Fibroblast of skin of back (primary cell): ENCODE results near the gene CHD9. TPM values are rescaled to one million over a fixed set of nuclear protein-coding genes. Genes with fewer than 3 reads are reported as not detected.

ENCODE experiments used
- DNase-seq: peaks from one replicate; pipeline ENCODE4 v3.0.0-alpha.2; 2013
- polyA plus RNA-seq, 2 experiments: library from polyadenylated mRNA; unstranded; fragments of 120-200 nt; gene quantifications; one replicate each; pipeline ENCODE4 v1.2.1, GENCODE V29; 2013; ENCODE audit not compliant: insufficient read length in 2 of 2

Gene CHD9, protein sequence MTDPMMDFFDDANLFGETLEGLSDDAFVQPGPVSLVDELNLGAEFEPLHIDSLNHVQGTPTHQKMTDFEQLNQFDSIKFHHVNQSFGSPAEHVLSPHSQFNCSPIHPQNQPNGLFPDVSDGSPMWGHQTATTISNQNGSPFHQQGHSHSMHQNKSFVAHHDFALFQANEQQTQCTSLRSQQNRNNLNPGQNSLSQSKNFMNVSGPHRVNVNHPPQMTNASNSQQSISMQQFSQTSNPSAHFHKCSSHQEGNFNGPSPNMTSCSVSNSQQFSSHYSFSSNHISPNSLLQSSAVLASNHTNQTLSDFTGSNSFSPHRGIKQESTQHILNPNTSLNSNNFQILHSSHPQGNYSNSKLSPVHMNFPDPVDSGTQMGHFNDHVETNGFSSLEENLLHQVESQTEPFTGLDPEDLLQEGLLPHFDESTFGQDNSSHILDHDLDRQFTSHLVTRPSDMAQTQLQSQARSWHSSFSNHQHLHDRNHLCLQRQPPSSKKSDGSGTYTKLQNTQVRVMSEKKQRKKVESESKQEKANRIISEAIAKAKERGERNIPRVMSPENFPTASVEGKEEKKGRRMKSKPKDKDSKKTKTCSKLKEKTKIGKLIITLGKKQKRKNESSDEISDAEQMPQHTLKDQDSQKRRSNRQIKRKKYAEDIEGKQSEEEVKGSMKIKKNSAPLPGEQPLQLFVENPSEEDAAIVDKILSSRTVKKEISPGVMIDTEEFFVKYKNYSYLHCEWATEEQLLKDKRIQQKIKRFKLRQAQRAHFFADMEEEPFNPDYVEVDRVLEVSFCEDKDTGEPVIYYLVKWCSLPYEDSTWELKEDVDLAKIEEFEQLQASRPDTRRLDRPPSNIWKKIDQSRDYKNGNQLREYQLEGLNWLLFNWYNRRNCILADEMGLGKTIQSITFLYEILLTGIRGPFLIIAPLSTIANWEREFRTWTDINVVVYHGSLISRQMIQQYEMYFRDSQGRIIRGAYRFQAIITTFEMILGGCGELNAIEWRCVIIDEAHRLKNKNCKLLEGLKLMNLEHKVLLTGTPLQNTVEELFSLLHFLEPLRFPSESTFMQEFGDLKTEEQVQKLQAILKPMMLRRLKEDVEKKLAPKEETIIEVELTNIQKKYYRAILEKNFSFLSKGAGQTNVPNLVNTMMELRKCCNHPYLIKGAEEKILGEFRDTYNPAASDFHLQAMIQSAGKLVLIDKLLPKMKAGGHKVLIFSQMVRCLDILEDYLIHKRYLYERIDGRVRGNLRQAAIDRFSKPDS (N-terminal part only)
- 12.6 TPM for polyA plus RNA-seq (2013, experiment 1 of 2; ENCODE audit: insufficient read length)
- polyA plus RNA-seq (2013, experiment 2 of 2; ENCODE audit: insufficient read length), result 14.7 TPM

DNA sequence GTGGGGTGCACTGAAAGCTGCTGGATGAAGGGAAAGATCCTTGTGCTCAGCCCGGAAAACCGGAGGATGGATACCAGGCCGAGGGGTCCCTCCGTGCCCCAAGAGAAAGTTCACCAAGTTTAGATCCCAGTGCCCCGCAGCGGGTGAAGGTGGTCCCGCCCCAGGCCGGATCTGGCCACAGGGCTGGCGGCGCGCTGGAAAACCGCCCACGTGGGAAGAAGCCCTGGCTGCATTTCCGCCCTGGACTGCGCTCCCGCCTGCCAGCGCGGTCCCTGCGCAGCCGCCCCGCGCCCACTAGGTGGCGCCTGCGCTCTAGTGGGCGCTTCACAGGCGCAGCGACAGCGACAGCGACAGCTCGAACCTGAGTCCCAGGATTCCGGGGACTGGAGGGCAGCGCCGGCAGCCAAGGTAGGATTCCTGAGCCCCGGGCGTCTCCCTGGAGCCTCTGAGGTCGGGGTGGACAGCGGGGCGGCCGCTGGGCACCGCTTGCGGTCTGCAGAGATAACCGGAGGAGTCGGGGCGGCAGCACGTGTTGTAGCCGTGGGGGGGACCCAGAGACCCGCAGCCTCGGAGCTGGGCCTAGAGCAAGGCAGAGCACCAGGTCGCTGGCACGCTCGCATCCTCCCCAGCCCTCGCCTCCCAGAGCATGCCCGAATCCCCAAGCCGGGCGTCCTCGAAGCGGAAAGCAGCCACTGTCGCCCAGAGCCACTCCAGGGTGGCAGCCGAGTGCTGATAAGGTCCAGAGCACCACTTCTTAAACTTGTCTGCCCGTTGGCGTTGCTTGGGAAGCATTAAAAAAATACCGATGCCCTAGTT, at the start of gene CHD9:
Gene CHD9, plus strand, starts transcription at position 322 of the 816 bp plus-strand sequence. CDS start 101,099 bp downstream, outside the sequence.
- DNase-seq, result peak; percentile 85

DNA sequence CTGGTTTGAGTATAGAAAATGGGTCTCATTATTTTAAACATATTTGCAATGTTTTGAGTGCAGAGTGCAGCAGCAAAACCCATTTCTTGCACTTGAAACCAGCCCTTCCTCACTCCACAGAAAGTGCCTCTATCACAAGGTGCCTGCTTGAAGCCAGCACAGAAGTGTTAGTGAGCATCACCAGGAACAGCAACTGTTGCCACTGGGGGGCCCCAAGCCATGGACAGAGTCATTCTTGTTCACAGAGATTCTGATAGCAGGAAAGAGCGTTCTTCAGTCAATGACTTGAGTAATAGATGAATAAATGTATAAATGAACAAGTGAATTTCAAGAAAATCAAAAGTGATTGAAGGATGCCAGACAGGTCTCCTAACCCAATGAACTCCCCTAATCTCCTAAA, 47.7 kb upstream of the CHD9 start:
- no peak for DNase-seq

DNA sequence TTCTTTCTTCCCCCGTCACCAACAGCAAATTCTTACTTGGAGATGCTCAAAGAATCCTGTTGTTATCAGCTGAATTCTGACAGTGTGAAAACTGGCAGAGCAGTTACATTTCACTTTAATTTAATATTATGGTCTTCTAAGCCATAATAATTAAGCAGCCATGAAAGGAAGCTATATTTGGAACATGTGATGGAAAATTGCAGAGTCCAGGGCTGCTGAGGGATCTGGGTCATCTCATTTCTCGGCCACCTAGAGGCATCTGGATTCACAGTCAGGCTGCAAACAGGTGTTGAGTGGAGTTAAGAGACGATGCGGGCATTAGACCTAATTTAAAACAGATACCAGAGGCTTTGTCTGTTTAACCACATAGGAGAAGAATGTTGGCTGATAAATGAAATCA, 40.5 kb upstream of the CHD9 start:
- DNase-seq, result no peak

DNA sequence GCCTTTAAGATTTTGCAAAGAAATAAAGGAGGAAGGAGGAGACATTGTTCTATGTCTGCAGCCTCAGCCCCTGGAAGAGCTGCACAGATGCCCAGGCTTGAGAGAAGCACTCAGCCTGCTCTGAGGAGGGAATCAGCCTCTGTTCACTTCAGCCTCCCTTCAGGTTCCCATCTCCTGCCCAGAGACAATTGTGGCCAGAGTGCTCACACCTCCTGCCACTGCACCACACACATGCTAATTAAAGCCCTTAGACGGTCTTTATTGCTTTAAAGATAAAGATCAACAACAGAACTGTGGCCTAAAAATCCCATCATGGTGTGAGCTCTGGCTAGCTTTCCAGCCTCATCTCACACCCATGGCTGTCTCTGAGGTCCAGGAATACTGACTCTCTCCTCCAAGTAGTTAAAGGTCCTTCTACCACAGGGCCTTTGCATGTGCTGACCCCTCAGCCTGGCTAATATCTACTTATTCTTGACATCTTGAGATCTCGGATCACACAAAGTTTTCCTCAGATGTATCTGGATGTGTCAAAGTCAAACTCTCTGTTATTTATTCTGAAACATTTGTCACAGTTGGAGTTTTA, 35.9 kb upstream of the CHD9 start:
- DNase-seq, result no peak

DNA sequence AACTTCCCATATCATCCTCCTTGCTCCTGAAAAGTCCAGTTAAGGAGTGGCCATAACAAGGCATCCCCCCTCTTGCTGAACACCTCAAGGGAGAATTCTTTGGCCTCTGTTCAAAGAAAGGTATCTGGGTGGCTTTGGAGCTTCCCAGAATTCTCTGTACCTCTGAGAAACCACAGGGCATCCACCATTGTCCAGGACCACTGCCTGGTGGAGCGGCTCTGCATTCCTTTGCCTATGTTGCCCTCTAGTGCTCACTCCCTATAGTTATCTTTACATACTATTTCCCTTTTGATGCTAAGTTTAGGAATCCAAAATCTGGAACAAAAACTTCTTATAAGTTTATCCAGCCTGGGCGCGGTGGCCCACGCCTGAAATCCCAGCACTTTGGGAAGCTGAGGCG, 32.4 kb upstream of the CHD9 start:
- peak; percentile 49 for DNase-seq

DNA sequence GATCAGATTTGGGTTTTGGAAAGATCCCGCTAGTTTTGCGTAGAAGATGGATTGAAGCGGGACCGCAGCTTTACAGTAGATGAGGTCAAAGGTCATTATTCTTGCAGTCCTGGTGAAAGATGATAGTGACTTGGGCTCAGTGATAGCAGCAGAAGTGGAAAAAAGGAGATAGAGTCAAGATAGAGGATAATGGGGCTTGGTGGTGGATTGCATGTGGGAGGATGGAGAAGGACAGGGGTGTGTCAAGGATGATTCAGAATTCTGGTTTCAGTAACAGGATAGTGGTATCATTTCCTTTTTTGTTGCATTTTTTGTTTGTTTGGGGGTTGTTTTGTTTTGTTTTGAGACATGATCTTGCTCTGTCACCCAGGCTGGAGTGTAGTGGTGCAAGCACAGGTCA, 30.7 kb upstream of the CHD9 start:
- no peak for DNase-seq

DNA sequence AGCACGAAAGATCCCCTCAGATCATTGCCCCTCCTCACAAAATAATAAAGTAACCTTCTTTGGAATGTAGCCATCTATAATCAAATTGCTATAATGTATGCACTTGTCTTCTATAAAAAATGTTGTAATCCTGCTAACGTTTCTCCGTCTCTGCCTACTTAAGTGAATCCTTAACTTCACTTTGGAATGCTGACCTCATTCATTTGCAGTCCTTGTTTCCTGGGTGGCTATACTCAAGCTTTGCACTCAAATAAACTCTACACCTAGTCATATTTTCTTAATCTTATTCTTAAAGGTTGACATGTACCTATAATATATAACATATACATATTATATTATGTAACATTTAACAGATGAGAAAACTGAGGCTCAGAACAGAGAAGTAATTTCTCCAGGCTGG, 24.8 kb upstream of the CHD9 start:
- no peak for DNase-seq

DNA sequence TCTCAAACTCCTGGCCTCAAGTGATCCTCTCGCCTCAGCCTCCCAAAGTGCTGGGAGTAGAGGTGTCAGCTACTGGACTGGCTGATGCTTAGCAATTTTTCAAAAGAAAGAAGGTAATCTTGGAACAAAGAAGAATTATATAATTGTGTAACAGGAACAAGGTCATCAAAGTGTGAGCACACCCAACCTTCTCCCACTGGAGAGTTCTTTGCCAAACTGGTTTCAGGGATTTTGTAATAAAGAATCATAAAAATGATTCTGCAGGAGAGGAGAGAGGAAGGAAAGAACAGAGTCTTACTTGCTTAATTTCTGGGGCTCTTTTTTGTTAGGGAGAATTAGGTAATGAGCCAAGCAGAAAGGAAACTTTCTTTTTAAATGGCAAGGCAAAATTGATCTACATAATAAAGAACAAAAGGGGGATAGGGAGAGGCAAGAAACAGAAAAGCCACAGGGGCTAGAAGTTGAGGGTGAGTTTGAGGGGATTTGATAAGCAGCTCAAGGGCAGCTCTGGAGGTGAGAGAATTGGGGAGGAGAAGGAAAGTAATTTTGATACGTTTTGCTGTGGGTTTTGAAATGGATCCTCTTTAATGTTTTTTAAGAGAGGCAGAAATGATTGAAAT, 23.4 kb upstream of the CHD9 start:
- no peak for DNase-seq

DNA sequence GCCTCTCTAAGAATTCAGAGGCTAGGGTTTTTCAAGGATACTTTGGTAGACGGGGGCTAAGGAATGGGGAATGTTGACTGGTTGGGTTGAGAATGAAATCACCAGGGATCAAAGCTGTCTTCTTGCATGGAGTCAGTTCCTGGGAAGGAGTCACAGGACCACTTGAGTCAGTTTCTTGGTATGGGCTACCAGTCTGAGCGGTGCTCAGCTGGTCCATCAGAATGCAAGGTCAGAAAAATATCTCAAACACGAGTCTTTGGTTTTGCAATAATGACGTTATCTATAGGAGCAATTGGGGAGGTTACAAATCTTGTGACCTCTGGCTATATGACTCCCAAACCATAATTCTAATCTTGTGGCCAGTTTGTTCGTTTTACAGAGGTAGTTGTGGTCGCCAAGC, 20.5 kb upstream of the CHD9 start:
- peak; percentile 27 for DNase-seq

DNA sequence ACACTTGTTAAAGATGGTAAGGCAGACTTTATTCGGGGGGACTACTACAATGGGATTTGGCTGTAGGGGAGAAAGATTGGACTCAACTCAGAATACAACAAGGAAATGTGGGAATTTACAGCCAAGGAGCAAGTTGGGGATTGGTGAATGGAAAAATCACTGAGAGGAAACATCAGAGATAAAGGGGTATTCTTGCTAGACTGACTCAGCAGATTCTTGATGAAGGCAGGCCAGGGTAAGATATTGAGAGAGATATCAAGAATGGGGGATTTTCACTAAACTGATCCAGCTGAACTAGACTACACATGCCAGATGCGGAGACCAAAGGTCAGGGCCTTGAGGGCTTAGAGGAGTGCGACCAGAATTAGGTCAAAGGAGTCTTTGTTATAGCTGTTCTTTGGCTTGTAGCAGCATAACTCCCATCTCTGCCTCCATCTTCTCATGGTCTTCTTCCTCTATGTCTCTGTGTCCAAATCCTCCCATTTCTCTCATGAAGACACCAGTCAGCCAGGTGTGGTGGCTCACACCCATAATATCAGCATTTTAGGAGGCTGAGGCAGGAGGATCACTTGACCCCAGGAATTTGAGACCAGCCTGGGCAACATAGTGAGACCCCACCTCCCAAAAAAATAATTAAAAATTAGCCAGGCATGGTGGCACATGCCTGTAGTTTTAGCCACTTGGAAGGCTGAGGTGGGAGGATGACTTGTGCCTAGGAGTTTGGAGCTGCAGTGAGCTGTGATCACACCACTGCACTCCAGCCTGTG, 19.4 kb upstream of the CHD9 start:
- no peak for DNase-seq

DNA sequence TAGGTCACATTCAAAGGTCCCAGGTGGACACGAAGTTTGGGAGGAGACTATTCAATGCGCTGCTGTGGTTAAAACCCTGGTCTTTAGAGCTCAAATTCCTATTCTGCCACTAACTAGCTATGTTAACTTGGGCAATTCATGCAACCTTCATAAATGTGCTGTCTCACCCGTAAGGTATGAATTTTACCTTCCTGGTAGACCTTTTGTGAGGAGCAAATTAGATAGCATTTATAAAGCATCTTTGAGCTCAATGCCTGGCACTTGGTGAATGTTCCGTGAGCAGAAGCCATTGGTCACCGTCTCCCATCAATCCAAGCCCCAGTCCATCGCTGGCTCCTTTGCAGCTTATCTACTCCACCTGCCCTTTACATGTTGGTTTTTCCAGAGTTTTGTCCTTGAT, 18.7 kb upstream of the CHD9 start:
- no peak for DNase-seq

DNA sequence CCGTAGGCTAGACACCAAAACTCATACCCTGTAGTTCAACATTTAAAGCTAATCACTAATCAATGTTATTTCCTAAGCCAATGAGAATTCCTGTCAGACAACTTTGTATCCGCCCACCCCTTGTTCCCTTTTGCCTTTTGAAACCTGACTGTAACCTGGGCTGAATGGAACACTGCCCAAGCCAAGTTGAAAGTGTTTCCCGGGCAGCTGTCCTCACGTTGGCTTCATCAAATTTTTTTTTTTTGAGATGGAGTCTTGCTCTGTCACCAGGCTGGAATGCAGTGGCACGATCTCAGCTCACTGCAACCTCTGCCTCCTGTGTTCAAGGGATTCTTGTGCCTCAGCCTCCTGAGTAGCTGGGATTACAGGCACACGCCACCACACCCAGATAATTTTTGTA, 18.1 kb upstream of the CHD9 start:
- DNase-seq, result peak; percentile 3

DNA sequence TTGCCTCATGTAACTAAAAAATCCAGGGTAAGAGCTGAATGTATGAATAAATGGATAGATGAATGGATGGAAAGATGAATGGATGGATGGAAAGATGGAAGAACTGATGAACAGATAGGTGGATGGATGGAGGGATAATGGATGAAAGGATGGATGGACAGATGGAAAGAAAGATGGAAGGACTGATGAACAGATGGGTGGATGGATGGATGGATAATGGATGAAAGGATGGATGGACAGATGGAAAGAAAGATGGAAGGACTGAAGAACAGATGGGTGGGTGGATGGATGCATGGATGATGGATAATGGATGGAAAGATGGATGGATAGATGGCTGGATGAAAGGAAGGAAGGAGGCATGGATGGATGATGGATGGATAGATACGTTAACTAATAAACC, 14.0 kb upstream of the CHD9 start:
- no peak for DNase-seq

DNA sequence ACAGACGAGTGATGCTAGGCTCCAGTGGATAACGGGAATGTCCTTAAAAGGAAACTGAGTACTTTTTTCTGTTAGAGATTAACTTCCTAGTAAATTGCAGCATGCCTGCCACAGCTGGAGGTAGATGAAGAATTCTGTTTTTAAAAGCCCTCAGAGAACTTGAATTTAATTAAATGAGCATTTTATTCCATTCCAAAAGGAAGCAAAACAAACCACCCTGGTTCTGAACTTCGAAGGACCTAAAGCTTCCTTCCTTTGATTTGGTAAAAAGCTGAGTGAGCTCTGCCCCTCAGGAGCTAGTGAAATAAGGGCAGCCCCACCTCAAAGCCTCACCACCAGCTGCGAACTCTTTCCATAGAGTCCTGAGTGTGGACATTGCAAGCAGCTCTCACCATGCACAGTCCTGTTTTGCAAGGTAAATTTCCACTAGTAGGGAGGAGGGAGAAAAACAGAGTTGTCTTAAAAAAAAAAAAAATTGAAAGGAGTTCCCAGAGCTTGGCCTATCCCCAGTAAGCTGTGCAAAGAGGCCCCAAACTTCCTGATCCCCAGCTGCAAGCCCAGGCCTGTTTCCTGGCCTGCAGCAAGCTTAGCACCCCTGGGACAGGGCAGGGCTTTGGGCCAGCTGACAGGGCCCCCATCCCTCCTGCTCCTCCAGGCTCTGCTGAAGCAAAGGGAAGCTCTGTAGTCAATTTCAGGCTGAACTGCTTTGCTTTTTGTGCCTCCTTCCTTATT, 13.3 kb upstream of the CHD9 start:
- peak; percentile 14 for DNase-seq

DNA sequence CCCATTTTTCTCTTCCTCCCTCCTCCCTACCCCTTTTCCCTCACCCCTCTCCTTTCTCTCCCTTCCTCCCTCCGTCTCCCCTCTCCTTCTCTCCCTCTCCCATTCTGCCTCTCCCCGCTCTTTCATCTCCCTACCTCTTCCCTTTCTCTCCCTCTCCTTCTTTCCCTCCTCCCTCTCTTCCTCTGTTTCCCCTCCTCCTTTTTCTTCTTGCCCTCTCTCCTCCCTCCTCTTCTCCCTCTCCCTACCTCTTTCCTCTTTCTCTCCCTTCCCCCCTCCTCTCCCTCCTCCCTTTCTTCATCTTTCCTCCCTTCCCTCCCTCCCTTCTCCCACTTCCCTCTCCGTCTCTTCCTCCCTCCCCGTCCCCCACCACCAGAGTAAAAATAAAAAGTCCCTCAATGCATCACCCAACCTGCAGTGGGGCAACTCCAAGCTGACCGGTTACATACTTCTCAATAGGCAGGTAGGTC, 12.5 kb upstream of the CHD9 start:
- no peak for DNase-seq

DNA sequence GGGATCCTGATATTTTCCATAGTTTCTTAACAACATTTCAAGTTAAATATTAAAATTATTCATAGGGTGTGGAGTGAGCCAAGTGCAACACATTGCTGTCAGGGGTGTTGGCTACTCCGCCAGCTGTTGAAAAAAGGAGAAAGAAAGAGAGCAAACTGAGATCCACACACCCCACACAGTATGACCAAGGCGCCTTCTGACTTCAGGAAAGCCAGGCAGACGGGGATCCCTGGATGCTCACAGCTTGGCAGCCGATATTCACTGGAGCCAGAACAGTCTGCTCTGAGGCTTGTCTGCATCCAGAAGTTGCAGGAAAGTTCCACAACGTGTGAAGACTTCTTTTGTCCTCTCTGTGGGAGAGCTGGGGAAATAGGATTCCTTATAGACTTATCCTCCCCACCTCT, 11.4 kb upstream of the CHD9 start:
- DNase-seq, result peak; percentile 2

DNA sequence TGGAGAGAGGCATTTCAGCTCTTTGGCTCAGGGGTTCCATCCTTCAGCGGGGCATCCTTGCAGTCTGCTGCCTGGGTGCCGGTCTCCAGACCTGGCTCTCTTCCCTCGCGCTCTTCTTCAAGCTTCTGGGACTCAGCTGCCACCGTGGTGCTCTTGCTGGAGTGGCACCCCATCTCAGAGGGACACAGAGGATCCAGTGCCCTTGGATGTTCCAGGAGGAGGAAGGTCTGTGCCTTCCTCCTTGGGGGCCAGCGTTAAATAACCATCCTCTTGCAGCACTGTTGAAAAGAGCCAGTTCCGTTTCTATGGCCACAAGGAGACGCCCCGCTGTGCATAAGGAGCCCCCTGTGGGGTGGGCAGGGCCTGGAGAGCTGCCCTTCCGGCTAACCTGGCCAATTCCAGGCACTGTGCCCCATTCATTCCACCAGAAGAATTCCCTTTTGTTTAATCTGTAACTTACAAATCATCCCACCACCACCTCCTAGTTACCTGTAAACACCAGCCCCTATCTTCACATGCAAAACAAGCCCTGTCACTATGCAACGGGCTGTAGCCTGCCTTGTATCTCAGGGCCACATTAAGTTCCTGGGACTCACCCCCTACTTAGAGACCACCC, 10.7 kb upstream of the CHD9 start:
- no peak for DNase-seq

DNA sequence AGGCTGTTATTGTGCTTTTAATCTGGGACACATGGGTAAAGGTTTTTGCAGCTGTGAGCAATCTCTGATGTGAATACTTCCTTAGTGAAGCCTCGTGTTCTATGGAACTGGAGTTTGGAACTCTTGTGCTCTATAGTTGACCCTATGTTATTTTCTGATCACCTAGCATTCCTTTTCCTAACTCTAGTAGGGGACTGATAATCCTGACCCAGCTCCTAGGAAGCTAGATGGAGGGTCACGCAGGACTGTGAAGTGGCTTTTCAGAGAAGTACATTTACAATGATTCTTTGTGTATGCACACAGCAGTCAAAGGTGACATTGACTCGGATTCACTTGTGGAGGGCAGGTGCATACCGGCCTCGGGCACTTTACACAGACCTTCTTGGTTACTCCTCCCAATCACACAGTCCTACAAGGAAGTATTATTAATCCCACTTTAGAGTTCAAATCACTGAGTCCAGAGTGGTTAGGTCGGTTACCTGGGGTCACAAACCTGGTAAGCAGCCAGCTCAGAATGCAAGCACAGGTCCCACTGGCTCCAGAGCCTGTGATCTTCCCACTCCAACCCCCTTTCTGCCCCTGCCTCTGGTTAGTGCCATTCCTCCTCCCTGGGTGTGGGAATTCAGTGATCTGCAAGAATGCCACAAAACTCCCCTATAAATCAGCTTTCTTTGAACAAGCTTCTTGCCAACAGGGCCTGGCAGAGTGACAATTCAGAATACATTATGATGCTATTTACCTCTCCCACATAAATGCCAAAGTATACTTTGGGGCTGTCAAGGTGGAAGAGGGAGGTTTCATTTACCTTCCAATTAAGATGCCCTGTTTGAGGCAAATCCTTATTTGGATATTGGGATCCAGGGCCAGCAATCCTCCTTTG, 9.2 kb upstream of the CHD9 start:
- DNase-seq, result no peak
